Measurements from ENCODE around the gene DYRK3.

DYRK3 gene

GRCh38 chr1:206662396-206663092 is 27.2 kb downstream of the DYRK3 start:
- DNase-seq, result no peak

- DNase-seq, result no peak
Measured at GRCh38 chr1:206663362-206663761, 28.0 kb downstream of the DYRK3 start.

- DNase-seq, result peak; percentile 71
Measured at GRCh38 chr1:206663832-206664652, 28.7 kb downstream of the DYRK3 start.

GRCh38 chr1:206664740-206665139 is 29.4 kb downstream of the DYRK3 start:
- no peak for DNase-seq

GRCh38 chr1:206666031-206666561 is 30.8 kb downstream of the DYRK3 start:
- DNase-seq, result no peak

GRCh38 chr1:206666954-206667665 is 31.8 kb downstream of the DYRK3 start:
- DNase-seq, result no peak

- no peak for DNase-seq
Measured at GRCh38 chr1:206668351-206668750, 33.0 kb downstream of the DYRK3 start.

- DNase-seq, result no peak
Measured at GRCh38 chr1:206668874-206669410, 33.6 kb downstream of the DYRK3 start.

- peak; percentile 81 for DNase-seq
Measured at GRCh38 chr1:206672011-206672688, 36.8 kb downstream of the DYRK3 start.

GRCh38 chr1:206672844-206673758 is 37.8 kb downstream of the DYRK3 start:
- DNase-seq, result no peak

- DNase-seq, result no peak
Measured at GRCh38 chr1:206674236-206674635, 38.9 kb downstream of the DYRK3 start.

- DNase-seq, result no peak
Measured at GRCh38 chr1:206674745-206675175, 39.4 kb downstream of the DYRK3 start.

- no peak for DNase-seq
Measured at GRCh38 chr1:206676499-206676898, 41.2 kb downstream of the DYRK3 start.

- no peak for DNase-seq
Measured at GRCh38 chr1:206678490-206678889, 43.2 kb downstream of the DYRK3 start.

- DNase-seq, result no peak
Measured at GRCh38 chr1:206679738-206680211, 44.4 kb downstream of the DYRK3 start.

- no peak for DNase-seq
Measured at GRCh38 chr1:206680279-206680678, 44.9 kb downstream of the DYRK3 start.

GRCh38 chr1:206681359-206681758 is 46.0 kb downstream of the DYRK3 start:
- DNase-seq, result no peak

GRCh38 chr1:206682111-206682510 is 46.8 kb downstream of the DYRK3 start:
- DNase-seq, result no peak

- no peak for DNase-seq
Measured at GRCh38 chr1:206683313-206683712, 48.0 kb downstream of the DYRK3 start.

- no peak for DNase-seq
Measured at GRCh38 chr1:206684003-206684402, 48.7 kb downstream of the DYRK3 start.
